ENCODE measurements around the gene ZDHHC13. TPM values are rescaled to one million over a fixed set of nuclear protein-coding genes. Genes with fewer than 3 reads are reported as not detected.
"Not testable (repeated sequence)": the region's sequence is repeated elsewhere in the genome, so short reads cannot be mapped to it uniquely, and the experiment has no call there.

Gene ZDHHC13
- total RNA-seq, 2 donors from 2014 or later = 5.4 to 5.9 TPM

DNA sequence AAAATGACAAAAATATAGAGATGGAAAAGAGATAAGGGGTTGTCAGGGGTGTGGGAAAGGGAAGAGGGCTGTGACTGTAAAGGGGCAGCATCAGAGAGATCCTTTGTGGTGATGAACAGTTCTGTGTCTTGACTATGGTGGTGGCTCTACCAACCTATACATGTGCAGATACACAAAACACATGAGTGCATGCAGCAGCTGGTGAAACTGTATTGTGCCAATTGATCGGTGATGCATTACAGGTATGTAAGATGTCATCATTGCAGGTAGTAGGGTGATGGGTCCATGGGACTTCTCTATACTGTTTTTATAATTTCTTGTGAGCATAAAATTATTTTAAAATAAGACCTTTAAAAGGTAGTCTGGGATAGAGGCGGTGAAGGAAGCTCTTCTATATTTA is 24.1 kb upstream of the ZDHHC13 start:
- no peak for DNase-seq (ENCODE audit: low spot score)
- intact Hi-C loops (cut with DNase I) = no loop called here

DNA sequence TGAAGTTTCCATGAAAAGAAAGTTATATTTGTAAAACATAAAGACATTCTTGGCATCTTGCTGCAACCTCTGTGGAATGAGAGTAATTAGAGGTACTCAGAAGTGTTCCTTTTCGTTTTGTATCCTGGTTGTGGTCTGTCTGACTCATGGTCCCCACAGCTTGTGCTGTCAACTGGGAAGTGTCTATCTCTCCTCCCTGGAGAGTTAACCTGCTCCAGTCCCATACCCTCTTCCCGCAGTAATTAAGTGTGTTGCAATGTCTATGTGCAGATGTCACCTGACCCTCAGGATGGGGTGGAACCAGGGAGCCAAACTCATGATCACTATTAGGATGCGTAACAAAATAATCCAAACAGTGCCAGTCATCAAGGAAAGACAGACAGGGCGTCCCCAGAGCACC is 23.0 kb upstream of the ZDHHC13 start:
- DNase-seq (ENCODE audit: low spot score) = no peak
- intact Hi-C loops (cut with DNase I) = no loop called here

DNA sequence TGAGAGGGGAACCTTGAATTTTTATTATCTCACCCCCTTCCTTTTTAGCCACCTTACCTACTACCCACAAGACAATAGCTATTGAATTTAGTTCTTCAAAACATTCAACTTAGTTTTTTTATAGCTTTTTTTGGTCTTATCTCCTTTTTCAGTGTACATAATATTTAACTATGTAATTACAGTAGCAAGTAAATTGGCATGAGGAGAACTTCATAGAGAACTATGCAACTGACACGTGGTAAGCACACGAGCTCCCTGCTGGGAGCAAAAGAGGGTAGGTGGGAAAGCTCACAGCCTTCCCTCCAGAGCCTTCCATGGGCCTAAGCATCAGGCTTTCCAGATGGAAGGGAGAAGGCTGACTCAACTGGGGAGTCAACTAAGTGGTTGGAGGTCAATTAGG is 22.1 kb upstream of the ZDHHC13 start:
- intact Hi-C loops (cut with DNase I) = no loop called here
- DNase-seq (ENCODE audit: low spot score) = no peak

DNA sequence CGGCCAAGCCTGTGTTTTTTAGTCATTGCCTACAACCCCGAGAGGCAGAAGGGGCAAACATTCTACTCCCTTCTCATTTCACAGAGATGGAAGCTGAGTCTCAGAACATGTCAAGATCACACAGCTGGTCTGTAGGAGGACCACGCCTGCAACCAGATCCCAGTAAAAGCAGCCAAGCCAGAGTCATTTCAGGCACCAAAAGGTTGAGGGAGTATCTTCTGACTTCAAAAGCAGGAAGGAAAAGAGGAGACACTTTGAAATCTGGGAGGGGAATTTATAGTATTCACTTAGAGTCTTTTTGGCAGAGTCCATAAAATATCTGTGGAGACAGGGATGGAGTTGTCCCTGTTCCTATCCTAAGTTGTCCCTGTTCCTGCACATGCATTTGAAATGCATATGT is 17.9 kb upstream of the ZDHHC13 start:
- intact Hi-C loops (cut with DNase I) = no loop called here
- DNase-seq (ENCODE audit: low spot score) = no peak

DNA sequence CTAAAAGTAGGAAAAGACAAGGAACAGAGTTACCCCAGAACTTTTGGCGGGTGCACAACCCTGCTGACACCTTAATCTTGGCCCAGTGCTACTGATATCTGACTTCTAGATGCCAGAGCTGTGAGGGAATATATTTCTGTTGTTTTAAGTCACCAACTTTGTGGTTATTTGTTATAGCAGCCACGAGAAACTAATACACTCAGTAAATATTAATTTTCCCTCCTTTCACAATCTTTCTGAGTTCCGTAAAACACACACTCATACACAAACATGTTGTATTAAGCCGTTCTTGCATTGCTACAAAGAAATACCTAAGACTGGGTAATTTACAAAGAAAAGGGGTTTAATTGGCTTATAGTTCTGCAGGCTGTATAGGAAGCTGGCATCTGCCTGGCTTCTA is 16.1 kb upstream of the ZDHHC13 start:
- DNase-seq (ENCODE audit: low spot score) = no peak
- intact Hi-C loops (cut with DNase I) = no loop called here

DNA sequence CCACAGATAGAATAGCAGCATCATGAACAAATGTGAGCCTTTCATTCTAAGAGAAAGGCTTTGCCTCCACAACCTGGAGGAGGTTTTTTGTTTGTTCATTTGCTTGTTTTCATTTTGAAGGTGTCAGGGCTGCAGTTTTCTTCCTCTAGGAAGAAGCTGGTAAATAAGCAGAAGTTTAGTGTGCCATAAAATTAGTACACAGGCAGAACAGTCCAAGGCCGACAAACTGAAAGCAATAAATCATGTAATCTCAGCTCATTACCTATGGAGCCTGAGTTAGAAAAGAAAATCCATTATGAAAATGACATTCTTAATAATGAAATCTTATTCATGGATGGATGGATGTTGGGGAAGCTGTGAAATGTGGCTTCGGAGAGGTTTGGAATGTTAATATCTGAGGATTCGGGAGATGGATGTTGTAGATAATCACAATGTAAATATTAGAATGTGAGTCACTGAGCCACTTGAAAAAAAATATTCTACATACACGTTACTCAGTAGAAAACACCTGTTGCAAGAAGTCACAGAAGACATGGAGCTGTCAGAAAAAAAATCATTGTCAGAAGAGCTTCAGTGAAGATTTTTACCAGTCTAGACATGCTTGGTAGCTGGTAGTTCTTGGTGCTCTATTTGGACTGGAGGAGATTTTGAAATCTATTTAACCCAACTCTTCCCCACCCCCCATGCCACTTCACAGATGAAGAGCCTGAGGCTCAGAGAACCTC is 15.0 kb upstream of the ZDHHC13 start:
- intact Hi-C loops (cut with DNase I) = no loop called here
- DNase-seq (ENCODE audit: low spot score) = no peak

DNA sequence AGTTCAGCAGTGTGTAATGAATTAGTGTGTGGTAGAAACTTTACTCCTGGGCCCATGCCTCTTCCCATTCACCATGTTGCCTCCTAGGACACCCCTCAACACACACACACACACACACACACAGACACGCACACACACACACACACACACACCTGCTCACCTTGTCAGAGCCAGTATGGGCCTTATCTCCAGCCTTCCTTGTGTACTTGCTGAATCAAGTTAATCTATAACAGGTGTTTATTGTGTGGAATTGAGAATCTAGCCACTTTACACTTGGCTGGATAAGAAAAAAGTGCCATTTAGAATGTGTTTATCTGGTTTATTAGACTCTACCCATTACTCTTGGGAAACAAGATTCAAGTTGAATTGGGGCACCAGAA is 14.5 kb upstream of the ZDHHC13 start:
- intact Hi-C loops (cut with DNase I) = no loop called here
- DNase-seq (ENCODE audit: low spot score) = no peak

DNA sequence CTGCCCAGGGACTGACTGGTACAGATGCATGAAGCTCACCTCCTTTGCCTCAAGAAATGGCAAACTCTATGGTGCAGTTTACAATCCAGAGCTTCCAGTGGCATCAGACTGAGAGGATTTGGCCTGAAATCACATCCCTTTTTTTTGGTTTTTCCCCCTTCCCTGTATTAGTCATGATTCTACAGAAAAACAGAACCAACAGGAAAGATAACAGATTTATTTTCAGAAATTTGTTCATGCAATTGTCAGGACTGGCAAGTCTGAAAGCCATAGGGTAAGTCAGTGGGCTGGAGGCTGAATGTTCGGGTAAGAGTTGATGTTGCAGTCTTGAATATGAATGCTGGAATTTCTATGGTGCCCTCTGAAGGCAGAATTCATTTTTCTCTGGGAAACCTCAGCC is 12.0 kb upstream of the ZDHHC13 start:
- intact Hi-C loops (cut with DNase I) = no loop called here
- DNase-seq (ENCODE audit: low spot score) = no peak

DNA sequence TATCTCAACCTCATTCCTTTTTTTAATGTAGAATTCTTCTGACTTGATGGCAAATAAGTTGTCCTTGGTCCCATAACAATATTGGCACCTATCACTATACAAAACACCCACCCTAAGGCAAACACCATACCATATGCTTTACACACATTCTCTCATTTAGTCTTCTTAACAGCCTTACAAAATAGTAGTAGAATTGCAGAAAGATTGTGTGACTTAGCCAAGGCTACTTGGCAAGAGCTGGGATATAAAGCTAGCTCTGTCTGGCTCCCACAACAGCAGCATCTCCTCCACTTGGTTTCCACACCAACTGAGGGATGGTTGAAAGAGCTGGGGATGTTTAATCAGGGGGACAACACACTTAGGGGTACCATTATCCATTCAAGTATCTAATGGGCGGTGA is 9.8 kb upstream of the ZDHHC13 start:
- intact Hi-C loops (cut with DNase I) = no loop called here
- no peak for DNase-seq (ENCODE audit: low spot score)

DNA sequence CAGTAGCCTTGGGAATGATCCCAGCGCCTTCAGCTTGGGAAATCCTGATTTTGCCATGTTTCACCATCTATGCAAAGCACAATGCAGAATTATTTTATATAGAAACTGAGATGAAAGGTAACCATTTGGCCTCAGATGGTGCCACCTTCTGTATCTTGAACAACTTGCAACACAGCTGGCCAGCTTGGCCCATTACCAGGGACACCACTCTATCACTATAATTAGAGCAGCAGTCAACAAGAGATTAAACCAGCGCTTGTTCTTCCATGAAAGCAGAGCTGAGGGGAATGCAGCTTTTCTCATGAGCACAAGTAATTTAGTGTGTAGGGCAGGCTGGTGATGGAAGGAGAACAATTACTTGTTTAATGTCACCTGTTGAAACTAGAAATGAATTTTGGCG is 6.7 kb upstream of the ZDHHC13 start:
- DNase-seq (ENCODE audit: low spot score) = no peak
- intact Hi-C loops (cut with DNase I) = no loop called here

DNA sequence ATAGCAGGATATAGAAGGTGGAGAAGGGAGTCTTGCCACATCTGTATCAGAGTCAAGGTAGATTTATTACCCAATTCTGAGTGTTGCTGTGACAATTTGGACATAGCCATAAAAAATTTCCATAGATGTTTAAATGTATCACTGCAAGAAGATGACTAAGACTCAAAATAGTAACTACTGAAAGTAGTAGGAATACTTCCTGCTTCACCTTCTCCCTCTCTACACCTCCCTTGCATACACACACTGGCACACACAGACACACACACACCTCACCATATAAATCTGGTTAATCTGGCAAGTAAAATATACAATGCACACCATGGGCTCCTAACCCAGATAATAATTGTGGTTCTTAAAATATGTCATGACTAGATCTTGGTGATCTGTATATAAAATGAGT is 5.2 kb upstream of the ZDHHC13 start:
- intact Hi-C loops (cut with DNase I) = no loop called here
- DNase-seq (ENCODE audit: low spot score) = no peak

DNA sequence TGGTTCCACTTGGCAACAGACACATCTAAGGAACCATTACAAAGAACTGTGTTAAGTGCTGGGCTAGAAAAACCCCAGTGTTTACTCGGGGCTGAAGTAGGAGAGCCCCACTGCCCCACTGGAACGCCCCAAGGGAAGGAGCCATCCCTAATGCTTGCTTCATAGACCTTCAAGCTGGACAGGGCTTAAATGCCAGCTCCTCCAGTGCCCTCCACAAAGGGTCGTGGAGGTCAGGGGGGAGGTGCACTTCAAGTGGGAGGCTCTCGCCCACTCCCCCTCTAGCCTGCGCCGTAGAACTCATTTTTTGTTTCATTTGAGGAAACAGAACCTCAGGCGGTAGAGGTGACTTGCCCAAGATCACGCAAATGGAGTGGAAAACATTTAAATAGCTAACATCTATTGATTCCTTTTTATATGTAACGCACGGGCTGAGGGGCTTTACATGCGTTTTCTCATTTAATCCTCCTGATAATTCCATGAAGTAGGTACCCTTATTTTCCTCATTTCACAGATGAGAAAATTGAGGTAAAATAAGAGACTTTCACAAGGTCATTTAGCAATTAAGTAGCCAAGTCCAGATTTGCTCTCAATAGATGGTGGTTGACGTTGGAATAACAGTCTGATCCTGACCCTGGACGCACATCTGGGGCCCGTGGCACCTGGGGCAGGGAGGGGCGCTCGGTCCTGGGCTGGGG is 545 bp upstream of the ZDHHC13 start:
- DNase-seq (ENCODE audit: low spot score) = no peak
- intact Hi-C loops (cut with DNase I) = no loop called here

DNA sequence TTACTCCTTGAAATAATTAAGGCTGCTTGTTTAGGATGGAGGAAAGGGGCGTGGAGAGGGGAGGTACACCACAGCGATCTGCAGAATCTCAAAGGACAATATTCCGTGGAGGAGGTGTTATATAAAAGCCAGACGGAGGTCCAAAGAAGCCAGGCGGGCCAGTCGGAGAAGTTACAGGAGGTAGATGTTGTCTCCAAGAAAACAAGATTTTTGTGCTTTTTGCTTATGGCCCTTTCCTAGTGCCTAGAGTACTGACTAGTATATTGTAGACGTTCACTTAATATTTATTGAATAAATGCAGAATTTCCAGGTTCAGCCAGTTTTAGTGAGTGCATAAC is 761 bp downstream of the ZDHHC13 start:
- no peak for DNase-seq (ENCODE audit: low spot score)
- intact Hi-C loops (cut with DNase I) = no loop called here

DNA sequence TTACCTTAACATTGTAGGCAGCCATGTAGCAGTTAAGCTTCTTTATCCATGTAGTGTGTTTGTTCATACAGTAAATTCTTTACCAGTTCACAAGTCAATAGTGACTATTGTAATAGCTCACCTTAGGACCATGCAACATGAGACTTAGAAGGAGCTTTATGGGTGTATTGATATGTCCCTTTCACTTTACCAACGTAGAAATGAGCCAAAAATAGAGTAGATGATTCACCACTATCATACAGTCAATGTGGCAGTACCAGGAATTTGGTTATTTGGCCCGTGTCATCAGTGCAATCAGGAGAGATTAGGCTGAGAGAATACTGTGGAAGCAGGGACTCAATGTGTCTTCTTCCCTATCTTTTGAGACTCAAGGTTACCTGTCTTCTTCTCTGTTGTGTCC is 4.7 kb downstream of the ZDHHC13 start:
- no peak for DNase-seq (ENCODE audit: low spot score)
- intact Hi-C loops (cut with DNase I) = no loop called here

DNA sequence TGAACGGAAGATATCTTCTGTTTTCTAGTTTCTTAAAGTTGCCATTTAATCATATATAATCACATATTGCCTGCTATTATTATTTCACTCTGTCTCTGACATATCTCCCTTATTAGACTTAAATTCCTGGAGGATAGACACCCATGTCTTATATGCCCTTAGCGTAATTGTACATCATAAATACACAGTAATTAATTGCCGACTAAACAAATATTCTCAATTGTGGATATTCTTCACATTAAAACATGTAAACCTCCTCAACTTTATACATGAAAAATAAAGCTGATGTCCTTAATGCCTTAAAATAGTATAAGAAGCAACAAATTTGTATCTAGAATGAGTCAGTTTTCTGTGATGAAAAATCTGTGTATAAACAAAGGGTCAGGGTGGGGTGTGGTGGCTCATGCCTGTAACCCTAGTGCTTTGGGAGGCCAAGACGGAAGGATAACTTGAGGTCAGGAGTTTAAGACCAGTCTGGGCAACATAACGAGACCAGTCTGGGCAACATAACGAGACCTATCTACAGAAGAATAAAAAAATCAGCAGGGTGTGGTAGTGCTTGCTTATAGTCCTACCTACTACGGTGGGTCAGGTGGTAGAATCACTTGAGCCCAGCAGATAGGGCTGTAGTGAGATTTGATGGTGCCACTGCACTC is 6.1 kb downstream of the ZDHHC13 start:
- intact Hi-C loops (cut with DNase I) = no loop called here
- DNase-seq (ENCODE audit: low spot score) = no peak

DNA sequence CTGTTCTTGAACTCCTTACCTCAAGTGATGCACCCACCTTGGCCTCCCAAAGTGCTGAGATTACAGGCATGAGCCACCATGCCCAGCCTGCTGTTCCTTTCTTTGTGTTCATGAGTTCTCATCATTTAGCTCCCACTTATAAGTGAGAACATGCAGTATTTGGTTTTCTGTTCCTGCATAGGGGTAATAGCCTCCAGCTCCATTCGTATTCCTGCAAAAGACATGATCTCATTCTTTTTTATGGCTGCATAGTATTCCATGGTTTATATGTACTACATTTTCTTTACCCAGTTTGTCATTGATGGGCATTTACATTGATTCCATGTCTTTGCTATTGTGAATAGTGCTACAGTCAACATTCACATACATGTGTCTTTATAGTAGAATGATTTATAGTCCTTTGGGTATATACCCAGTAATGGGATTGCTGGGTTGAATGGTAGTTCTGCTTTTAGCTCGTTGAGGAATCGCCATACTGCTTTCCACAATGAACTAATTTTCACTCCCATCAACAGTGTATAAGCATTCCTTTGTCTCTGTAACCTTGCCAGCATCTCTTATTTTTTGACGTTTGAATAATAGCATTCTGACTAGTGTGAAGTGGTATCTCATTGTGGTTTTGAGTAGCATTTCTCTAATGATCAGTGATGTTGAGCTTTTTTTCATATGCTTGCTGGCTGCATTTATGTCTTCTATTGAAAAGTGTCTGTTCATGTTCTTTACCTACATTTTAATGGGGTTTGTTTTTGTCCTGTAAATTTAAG is 9.8 kb downstream of the ZDHHC13 start:
- intact Hi-C loops (cut with DNase I); DNase-seq (ENCODE audit: low spot score): not testable (repeated sequence)

DNA sequence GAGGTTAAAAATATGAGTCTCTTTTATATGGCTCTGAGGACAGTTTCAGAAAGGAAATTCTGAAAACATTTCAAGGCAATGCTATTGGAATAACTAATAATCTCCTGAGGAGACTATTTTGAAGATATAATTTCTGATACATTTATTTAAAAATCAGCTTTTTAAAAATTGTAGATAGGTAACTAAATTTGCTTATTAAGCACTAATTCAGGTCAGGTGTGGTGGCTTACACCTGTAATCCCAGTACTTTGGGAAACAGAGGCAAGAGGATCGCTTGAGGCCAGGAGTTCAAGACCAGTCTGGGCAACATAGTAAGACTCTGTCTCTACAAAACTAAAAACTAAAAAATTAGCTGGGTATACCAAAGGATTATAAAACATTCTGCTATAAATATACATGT is 17.0 kb downstream of the ZDHHC13 start:
- intact Hi-C loops (cut with DNase I) = no loop called here
- DNase-seq (ENCODE audit: low spot score) = no peak

DNA sequence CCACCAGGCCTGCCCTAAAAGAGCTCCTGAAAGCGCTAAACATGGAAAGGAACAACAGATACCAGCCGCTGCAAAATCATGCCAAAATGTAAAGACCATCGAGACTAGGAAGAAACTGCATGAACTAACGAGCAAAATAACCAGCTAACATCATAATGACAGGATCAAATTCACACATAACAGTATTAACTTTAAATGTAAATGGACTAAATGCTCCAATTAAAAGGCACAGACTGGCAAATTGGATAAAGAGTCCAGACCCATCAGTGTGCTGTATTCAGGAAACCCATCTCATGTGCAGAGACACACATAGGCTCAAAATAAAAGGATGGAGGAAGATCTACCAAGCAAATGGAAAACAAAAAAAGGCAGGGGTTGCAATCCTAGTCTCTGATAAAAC is 19.9 kb downstream of the ZDHHC13 start:
- DNase-seq (ENCODE audit: low spot score); intact Hi-C loops (cut with DNase I): not testable (repeated sequence)

DNA sequence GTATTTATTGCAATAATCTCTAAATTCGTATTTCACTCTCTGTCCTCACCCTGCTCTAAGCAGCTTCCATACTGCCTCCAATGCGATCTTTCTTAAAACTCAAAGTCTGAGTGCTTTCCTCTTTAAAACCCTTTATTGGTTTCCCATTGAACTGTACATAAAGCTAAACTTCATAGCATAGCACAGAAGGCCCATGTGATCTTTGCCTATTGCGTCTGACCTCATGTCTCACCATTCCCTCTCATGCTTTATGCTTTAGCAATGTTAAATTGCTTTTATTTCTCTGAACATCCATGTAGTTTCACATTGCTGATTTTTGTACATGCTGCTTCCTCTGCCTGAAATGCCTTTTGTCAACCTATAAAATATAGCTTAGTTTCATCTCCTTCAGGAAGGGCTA is 28.4 kb downstream of the ZDHHC13 start:
- intact Hi-C loops (cut with DNase I) = no loop called here
- no peak for DNase-seq (ENCODE audit: low spot score)

DNA sequence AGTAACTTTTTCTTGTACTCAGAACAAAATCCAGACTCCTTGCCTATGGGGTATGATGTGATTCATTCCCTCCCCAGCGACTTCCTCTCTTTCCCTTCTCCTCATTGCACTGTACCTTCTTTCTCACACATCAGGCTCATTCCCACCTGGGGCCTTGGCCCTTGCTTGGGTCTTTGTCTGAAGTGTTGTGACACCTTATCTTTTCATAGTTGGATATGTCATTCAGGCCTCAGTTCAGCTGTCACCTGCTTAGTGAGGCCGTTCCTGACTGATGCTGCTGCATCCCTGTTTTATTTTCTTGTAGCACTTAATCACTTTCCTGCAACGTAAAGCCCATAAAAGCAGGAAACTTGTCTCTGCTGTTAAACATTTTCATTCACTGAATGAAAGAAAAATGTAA is 39.9 kb downstream of the ZDHHC13 start:
- intact Hi-C loops (cut with DNase I) = no loop called here
- DNase-seq (ENCODE audit: low spot score) = no peak

Measured in posterior vena cava (tissue), 2 donors.